ENCODE measurements around the gene FOXRED2.
A peak's percentile ranks its signal among the peaks of the same experiment; 100 is the strongest.
"Not testable (repeated sequence)": the region's sequence is repeated elsewhere in the genome, so short reads cannot be mapped to it uniquely, and the experiment has no call there.

Gene FOXRED2

GRCh38 chr22:36469094-36469710 is 37.6 kb downstream of the FOXRED2 start:
- DNase-seq: no peak

DNA sequence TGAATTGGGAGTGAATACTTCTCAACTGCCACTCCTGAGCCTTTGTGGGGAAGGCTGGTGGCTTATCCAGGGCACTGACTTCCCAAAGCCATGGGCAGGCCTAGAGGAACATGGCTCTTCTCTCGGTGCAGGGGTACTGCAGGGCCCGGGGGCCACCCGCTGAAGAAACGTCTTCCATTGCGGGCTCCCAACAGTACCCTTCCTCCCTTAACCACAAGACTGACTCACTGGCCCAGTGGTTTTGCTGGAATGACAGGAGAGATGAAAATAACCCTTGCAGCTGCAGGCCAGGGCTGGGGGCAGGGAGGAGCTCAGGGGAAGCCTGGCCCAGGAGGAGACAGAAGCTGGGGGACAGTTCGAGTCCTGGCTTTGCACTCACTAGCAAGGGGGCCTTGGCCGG is 38.9 kb downstream of the FOXRED2 start:
- DNase-seq: no peak

DNA sequence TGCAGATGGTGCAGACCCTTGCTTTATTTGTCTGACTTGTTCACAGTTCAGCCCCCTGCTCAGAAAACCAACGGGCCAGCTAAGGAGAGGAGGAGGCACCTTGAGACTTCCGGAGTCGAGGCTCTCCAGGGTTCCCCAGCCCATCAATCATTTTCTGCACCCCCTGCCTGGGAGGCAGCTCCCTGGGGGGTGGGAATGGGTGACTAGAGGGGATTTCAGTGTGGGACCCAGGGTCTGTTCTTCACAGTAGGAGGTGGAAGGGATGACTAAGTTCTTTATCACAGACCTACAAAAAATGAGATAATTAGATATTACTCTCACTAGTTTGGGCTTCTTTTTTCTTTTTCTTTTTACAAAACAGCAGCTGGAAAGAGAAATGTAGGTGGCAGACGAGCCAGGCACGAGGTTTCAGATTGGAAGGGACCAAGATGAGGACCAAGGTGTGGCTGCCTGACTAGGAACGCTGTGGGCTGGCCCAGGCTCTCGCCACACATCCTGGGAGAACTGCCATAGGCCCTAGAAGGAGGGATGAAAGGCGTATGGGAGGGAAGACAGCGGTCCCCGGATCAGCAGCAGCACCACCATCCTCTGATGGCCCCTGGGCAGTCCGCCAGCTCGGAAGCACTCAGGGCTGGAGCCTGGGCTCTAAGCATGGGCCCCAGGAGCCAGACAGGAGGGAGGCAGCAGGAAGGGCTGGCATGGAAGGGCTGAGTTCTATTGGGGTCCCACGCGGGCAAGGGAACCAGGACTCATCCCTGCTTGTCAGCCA is 39.6 kb downstream of the FOXRED2 start:
- DNase-seq: no peak

DNA sequence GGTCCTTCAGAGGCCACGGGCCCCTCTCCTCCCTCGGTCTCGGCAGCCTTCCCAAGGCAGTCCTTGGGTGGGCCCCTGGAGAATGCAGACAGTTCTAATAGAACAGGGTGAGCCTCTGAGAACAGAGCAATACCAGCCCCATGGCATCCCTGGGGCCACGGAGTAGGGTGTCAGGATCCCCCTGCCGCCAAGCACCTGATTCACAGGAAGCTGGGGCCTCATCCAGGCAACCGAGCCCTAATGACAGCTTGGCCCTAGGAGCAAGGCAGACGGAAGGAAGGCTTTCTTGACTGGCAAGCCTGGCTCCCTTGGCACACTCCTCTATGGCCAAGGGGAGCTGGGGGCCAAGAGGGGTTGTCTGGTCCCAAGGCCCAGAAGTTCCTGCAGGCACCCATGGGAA is 40.6 kb downstream of the FOXRED2 start:
- DNase-seq: no peak

GRCh38 chr22:36465232-36466021 is 41.4 kb downstream of the FOXRED2 start:
- DNase-seq: no peak

GRCh38 chr22:36464715-36465231 is 42.1 kb downstream of the FOXRED2 start:
- no peak for DNase-seq

DNA sequence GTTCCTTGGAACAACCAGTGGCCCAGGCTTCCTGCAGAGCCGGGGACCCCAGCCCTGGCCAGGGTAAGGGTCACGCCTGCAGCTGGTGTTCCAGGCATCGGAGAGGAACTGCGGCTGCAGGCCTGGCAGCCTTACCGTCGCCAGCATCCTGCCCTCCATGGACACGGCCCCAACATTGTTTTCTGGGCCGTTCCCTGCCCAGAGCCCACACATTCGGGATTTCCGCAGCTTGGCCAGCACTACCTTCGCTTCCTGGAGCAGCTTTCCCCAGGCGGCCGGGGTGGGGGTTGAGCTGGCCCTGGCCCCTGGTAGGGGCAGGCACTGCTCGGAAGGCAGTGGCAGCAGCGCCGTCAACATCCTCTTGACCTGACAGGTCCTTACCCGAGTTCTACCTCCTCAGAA is 43.1 kb downstream of the FOXRED2 start:
- DNase-seq: no peak

DNA sequence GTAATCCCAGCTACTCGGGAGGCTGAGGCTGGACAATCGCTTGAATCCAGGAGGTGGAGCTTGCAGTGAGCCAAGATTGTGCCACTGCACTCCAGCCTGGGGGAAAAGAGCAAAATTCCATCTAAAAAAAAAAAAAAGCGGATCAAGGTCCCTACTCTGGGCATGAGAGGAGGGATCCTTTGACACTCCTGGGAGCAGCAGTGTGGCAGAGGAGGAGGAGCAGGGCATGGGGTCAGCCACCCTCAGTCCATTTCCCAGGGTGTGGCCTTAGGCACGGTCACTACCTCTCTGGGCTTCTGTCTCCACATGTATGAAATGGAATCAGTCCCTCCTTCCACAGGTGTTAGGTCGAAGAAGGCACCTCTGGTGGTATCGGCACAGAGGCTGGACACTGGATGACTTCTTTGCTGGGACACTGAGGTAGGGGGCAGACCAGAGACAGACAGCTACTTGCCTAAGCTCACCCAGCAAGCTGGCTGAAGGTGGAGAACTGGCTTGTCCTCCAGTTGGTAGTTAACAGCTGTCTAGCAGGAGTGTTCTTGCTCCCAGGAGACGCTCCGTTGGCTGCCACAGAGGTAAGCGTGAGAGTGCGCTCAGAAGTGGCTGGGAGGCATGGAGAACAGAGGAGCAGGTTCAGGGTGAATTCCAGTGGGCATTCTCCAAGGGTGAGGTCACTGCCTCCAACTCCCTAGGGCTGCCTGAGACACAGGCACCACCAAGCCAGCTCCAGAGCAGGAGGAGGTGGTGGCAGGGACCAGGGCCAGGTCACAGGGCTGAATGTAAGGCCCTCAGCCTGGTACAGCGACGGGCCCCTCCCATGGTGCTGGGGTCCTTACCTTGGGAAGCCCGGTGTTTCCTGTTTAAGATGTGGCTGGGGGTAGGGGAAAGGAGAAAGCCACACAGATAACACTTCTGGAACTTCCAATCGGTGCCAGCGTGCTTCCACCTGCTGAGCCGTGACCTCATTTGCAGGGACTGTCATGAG is 44.9 kb downstream of the FOXRED2 start:
- DNase-seq: no peak

DNA sequence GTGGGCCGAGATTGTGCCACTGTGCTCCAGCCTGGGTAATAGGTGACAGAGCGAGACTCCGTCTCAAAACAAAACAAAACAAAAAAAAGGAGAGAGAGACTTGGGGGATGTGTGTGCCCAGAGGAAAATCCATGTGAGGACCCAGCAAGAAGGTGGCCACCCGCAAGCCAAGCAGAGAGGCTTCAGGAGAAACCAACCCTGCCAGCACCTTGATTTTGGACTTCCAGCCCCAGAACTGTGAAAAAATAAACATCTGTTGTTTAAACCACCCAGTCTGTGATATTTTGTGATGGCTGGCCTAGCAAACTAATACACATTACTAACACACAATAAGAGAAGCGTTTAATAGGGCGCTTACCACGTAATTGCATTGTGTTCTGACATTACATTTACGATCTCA is 46.6 kb downstream of the FOXRED2 start:
- no peak for DNase-seq

DNA sequence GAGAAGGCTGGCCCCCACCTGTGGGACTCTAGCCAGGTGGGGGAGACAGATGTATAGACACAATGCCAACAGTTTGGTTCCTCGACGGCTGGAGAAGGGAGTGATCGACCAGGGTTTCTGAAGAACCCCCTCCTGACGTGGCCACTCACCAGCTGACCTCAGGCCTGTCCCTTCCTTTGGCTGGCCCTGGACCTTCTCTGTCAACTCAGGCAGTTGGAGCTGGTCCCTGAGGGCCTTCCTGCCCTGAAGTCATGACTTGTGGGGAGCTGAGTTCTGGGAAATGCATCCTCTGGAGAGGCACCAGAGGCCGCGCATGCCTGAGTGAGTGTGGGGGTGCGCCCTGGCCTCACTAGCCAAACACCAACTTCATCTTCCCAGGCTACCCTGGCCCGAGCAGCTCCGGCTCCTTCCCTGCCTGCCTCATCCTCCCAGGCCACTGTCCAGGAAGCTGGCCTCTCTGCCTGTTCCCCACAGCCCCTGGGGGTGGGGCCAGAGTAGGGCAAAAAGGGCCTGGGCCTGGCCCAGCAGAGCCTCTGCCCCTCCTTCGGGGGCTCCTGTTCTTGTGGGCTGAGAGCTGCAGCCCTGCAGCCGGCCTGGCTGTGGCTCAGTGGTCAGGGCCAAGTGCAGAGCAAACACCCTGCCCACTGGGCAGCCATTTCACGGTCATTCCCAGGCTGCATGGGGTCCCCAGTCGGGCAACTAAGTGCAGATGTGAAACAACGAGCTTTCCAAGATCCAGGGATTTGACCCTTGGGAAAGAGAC is 49.0 kb downstream of the FOXRED2 start:
- no peak for DNase-seq

GRCh38 chr22:36456464-36456845 is 50.4 kb downstream of the FOXRED2 start:
- no peak for DNase-seq

- DNase-seq: no peak
Observed at GRCh38 chr22:36455571-36456463, 51.0 kb downstream of the FOXRED2 start.

DNA sequence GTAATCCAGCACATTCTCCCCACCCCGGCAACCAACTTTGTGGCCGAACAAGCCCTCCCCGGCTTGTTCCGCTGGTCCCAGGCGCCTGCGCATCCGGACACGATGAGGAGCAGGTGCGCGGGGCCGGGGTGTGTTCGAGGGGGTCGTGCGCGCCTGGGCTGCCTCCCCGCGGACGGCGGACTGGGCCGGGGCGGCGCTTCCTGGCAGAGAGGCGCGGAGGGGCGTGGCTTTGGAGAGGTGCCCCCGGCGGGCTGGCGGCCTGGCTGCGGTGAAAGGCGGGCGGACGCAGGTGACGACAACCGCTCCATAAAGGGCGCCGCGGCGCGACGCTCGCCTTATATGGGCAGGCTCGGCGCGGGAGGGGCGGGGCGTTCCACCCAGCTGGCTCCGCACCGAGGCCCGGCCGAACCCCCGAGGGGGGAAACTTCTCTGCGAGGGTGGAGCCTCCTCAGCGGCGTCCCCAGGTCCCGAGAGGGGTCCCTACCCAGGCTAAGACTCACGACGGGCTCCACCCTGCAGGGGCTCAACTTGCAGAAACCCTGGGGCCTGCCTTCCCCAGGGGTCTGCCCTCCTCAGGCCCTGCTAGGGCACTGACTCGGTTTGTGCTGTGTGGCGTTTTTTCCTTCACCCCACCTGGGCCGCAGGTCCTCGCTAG is 51.8 kb downstream of the FOXRED2 start:
- DNase-seq: peak; percentile 16

DNA sequence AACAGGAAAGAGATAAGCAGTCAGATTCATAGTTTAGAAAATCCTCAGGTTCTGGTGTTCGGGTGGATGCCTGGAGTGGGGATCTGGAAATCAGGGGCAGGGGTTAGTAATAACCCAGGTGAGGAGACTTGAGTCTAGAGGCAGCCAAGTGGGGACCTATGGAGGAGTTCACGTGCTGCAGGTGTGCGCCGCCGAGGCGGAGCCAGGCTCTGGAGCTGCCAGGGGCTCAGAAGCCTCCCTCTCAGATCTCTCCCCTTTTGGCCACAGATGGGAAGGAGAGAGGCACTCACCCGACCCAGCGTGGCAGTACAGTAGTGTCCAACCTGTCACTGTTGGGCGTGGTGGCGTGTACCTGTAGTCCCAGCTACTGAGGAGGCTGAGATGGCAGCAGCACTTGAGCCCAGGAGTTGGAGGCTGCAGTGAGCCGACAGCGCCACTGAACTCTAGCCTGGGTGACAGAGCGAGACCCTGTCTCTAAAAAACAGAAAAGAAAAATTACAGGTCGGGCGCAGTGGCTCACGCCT is 52.9 kb downstream of the FOXRED2 start:
- no peak for DNase-seq

DNA sequence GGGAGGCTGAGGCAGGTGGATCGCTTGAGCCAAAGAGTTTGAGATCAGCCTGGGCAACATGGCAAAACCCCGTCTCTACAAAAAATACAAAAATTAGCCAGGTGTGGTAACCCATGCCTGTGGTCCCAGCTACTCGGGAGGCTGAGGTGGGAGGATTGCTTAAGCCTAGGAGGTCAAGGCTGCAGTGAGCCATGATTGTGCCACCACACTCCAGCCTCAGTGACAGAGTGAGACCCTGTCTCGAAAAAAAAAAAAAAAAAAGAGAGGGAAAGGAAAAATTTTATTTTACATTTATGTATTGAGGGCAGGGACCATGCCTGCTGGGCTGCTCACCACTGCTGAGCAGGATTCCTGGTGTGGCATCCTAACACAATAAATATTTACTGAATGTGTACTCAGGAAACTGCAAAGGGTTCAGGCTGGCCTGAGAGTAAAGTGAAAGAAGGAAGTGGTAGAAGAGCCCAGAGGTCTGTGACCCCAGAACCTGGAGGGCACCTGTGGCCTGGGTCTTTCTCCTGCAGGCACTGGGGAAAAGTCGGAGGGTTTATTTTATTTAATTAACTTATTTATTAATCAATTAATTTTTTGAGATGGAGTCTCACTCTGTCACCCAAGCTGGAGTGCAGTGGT is 53.7 kb downstream of the FOXRED2 start:
- not testable (repeated sequence) for DNase-seq

- no peak for DNase-seq
Observed at GRCh38 chr22:36452250-36452977, 54.4 kb downstream of the FOXRED2 start.

DNA sequence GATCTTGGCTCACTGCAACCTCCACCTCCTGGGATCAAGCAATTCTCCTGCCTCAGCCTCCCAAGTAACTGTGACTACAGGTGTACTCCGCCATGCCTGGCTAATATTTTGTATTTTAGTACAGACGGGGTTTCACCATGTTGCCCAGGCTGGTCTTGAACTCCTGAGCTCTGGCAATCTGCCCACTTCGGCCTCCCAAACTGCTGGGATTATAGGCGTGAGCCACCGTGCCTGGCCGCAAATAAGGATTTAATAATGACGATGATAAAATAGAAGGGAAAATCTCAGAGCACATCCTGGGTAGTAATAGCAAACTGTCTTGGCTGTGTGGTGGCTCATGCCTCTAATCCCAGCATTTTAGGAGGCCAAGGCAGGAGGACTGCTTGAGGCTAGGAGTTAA is 55.9 kb downstream of the FOXRED2 start:
- not testable (repeated sequence) for DNase-seq

DNA sequence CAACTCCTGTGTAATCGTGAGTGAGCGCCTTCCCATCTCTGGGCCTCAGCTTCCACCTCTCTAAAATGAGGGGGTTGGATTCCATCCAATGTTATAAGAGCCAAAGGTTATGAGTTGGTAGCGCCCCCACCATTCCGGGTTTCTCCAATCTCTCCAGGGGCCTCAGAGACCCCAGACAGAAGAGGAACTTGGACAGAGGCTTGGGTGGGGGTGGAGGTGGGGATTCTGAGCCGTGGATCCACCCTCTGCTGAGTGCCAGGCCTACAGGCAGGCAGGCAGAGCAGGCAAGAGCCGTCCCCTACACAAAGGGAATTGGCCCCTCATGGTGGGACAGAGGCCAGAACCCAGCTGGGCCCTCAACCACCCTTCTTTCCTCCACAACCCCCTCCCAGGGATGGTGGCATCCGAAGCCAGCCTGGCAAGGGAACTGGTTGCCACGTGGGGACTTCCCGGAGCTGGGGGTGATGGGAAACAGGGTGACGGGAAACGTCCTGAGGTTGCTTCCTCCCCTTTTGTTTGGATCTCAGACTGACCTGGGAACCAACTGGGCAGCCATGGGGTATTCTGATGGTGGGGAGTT is 57.2 kb downstream of the FOXRED2 start:
- DNase-seq: no peak

Data from NCI-H2081 treated with DMSO at 0.1 percent for 48 hours (cell line).